A673 (cell line): ENCODE results near the gene GDF11. TPM values are rescaled to one million over a fixed set of nuclear protein-coding genes. Genes with fewer than 3 reads are reported as not detected.
A peak's percentile ranks its signal among the peaks of the same experiment; 100 is the strongest.

Source experiments
- BruUV-seq: library from RNA; stranded (reverse); fragments of 400-500 nt; replicated peaks from 2 replicates; lab custom pipeline; 2021; lab: Mats Ljungman, UMichigan
- CTCF ChIA-PET: fragments of 300-600 bp; sonication (Branson Sonifier 250); formaldehyde crosslinking; loops from one replicate; lab custom pipeline; 2022; ENCODE audit warnings: antibody characterized with exemption; lab: Charles Lee
- POLR2A ChIA-PET: fragments of 300-600 bp; sonication (Branson Sonifier 250); formaldehyde crosslinking; loops from one replicate; lab custom pipeline; 2022; ENCODE audit warnings: antibody characterized with exemption; ENCODE audit not compliant: low non-redundant PET; lab: Charles Lee
- DNase-seq: peaks from one replicate; pipeline ENCODE4 v3.0.0-alpha.2; 2015; ENCODE audit warnings: low spot score
- H3K27ac ChIP-seq: fragments of 200-600 bp; sonication (generic); 2 replicates; pipeline ENCODE4 v1.5.1; 2016; ENCODE audit warnings: mixed run types, low read depth, mild to moderate bottlenecking, mixed read lengths, antibody characterized with exemption, low read length; ENCODE audit not compliant: poor library complexity, severe bottlenecking
- H3K27me3 ChIP-seq: fragments of 200-600 bp; sonication (generic); replicated peaks from 2 replicates; pipeline ENCODE4 v1.6.1; 2017; ENCODE audit warnings: mixed run types, low read depth, mild to moderate bottlenecking, mixed read lengths, antibody characterized with exemption, low read length; ENCODE audit not compliant: insufficient read depth, poor library complexity
- H3K36me3 ChIP-seq: fragments of 200-600 bp; sonication (generic); 2 replicates; pipeline ENCODE4 v1.6.1; 2016; ENCODE audit warnings: mixed run types, mild to moderate bottlenecking, mixed read lengths, antibody characterized with exemption, low read length; ENCODE audit not compliant: insufficient read depth, poor library complexity, severe bottlenecking
- H3K4me1 ChIP-seq: fragments of 200-600 bp; sonication (generic); 2 replicates; pipeline ENCODE4 v1.6.1; 2017; ENCODE audit warnings: mixed run types, mild to moderate bottlenecking, mixed read lengths, antibody characterized with exemption, low read length; ENCODE audit not compliant: insufficient read depth, poor library complexity, severe bottlenecking
- H3K4me3 ChIP-seq: fragments of 200-600 bp; sonication (generic); 2 replicates; pipeline ENCODE4 v1.5.1; 2016; ENCODE audit warnings: low read depth, mixed run types, mild to moderate bottlenecking, mixed read lengths, low read length; ENCODE audit not compliant: poor library complexity, severe bottlenecking
- H3K9me3 ChIP-seq: fragments of 200-600 bp; sonication (generic); 2 replicates; pipeline ENCODE4 v1.6.1; 2016; ENCODE audit warnings: mixed run types, low read depth, mild to moderate bottlenecking, mixed read lengths, antibody characterized with exemption, low read length; ENCODE audit not compliant: poor library complexity, severe bottlenecking
- EZH2 ChIP-seq: fragments of 200-600 bp; sonication (generic); IDR thresholded peaks from 2 replicates; pipeline ENCODE4 v1.6.1; 2017; ENCODE audit warnings: borderline replicate concordance, low read depth, mild to moderate bottlenecking, mixed read lengths, antibody characterized with exemption, low read length; ENCODE audit not compliant: poor library complexity, severe bottlenecking
- intact Hi-C: fragments of 100-400 bp; cut with micrococcal nuclease; formaldehyde crosslinking; loops from one replicate; pipeline ENCODE4 v1.10.0; 2022; ENCODE audit not compliant: unreplicated experiment
- total RNA-seq: library from RNA; stranded (reverse); gene quantifications from 2 replicates; pipeline ENCODE4 v1.2.3, GENCODE V29; 2021
- TF ChIP-seq, protein P1 (sequence below): fragments of 300-800, 200-600 bp; sonication (generic); conservative IDR thresholded peaks from 2 replicates; pipeline ENCODE4 v1.5.1; 2017; ENCODE audit warnings: low read depth, mild to moderate bottlenecking, antibody characterized with exemption, low read length, moderate library complexity, mixed read lengths

The GDF11 gene
- total RNA-seq, 1 experiment from 2014 or later = 38.4 TPM

DNA sequence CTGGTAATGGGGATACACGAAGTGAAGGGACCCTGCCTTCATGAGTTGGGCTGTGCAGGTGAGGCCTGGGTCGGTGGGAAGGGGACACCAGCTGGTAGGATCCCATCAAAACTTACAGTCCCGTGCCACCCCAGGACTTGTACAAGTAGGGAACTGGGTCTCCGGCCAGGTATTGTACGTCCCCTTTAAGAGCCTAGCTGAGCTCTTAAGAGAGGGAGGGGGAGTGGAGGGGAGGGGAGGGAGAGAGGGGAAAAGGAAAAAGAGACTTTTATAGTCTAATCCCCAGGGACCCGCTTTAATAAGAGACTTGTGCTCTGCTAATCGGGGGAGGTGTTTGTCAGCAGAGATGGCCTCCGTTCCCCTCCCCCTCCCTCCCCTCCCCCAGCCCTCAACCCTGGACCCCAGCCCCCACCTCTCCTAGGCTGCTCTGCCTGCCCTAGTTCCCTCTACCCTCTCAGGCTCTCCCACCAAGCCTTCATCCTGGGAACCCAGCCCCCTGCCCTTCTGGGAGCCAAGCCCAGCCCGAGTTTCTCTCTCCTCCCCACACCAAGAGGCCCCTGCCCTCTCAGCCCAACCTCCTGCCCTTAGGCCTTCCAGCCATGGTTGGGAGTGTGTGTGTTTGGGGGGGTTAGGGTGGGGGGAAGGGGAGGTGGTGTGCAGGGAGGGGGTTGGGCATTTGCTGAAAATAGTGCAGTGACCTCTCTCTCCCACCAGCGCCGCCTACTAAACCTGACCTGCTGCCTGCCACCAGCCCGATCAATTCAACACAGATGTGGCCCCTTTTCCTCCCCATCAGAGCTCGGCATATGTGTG, 2.6 kb downstream of the GDF11 start:
- POLR2A ChIA-PET = interaction anchor here (0.6 kb wide), 1 partner anchor 1479 kb away, joined by 12 read pairs; no protein-coding TSS in a partner anchor
- intact Hi-C loops = no loop called here
- no TSS peak for BruUV-seq
- TF ChIP-seq, protein P1, sequence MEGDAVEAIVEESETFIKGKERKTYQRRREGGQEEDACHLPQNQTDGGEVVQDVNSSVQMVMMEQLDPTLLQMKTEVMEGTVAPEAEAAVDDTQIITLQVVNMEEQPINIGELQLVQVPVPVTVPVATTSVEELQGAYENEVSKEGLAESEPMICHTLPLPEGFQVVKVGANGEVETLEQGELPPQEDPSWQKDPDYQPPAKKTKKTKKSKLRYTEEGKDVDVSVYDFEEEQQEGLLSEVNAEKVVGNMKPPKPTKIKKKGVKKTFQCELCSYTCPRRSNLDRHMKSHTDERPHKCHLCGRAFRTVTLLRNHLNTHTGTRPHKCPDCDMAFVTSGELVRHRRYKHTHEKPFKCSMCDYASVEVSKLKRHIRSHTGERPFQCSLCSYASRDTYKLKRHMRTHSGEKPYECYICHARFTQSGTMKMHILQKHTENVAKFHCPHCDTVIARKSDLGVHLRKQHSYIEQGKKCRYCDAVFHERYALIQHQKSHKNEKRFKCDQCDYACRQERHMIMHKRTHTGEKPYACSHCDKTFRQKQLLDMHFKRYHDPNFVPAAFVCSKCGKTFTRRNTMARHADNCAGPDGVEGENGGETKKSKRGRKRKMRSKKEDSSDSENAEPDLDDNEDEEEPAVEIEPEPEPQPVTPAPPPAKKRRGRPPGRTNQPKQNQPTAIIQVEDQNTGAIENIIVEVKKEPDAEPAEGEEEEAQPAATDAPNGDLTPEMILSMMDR = no peak
- no peak for TF ChIP-seq EZH2
- Histone ChIP-seq H3K36me3 (peaks cover 33% of the 10 kb centered on the region), H3K4me3 (peak overlapping the region; percentile 70), H3K27ac (peak overlapping the region; percentile 80), H3K4me1 (peaks cover 9% of the 10 kb centered on the region), H3K9me3 (no peaks in the 10 kb centered on the region), H3K27me3 (no peaks in the 10 kb centered on the region)
- peak; percentile 97 for DNase-seq
- CTCF ChIA-PET = interaction anchor here (0.6 to 0.8 kb wide), 4 partner anchors 227 to 1545 kb away, joined by 3 to 12 read pairs (median 6); no protein-coding TSS in a partner anchor

- no peaks in the 10 kb centered on the region for H3K27me3 ChIP-seq
Measured at GRCh38 chr12:55746174-55746912, 3.4 kb downstream of the GDF11 start.

GRCh38 chr12:55746913-55747231, 4.0 kb downstream of the GDF11 start:
- Histone ChIP-seq H3K4me3 (no peak overlapping the region), H3K9me3 (no peaks in the 10 kb centered on the region), H3K4me1 (peaks cover 9% of the 10 kb centered on the region), H3K27ac (no peak overlapping the region), H3K36me3 (peaks cover 46% of the 10 kb centered on the region), H3K27me3 (no peaks in the 10 kb centered on the region)
- no peak for DNase-seq
- TF ChIP-seq, protein P1 = no peak
- no peak for TF ChIP-seq EZH2
- CTCF ChIA-PET = no interaction called here
- no TSS peak for BruUV-seq
- POLR2A ChIA-PET = interaction anchor here (0.6 kb wide), 1 partner anchor 53 kb away, joined by 11 read pairs; no protein-coding TSS in a partner anchor
- intact Hi-C loops = no loop called here

More at GRCh38 chr12:55746174-55746912, 3.4 kb downstream of the GDF11 start:
- no peak for DNase-seq
- CTCF ChIA-PET = no interaction called here
- intact Hi-C loops = no loop called here
- peaks cover 41% of the 10 kb centered on the region for H3K36me3 ChIP-seq
- peak overlapping the region; percentile 27 for H3K27ac ChIP-seq
- POLR2A ChIA-PET = interaction anchor here (0.5 kb wide), 1 partner anchor 691 kb away, joined by 4 read pairs; no protein-coding TSS in a partner anchor
- BruUV-seq = no TSS peak
- H3K4me1 ChIP-seq = peaks cover 9% of the 10 kb centered on the region
- H3K9me3 ChIP-seq = no peaks in the 10 kb centered on the region
- TF ChIP-seq EZH2 = no peak
- TF ChIP-seq, protein P1 = no peak
- peak overlapping the region; percentile 70 for H3K4me3 ChIP-seq
